CD8-positive, alpha-beta memory T cell (primary cell): Measurements from ENCODE around the gene CLIP1. TPM values are rescaled to one million over a fixed set of nuclear protein-coding genes. Genes with fewer than 3 reads are reported as not detected.
"Not testable (repeated sequence)": the region's sequence is repeated elsewhere in the genome, so short reads cannot be mapped to it uniquely, and the experiment has no call there.

ENCODE experiments used
- CTCF ChIA-PET: fragments of 350-600 bp; sonication (Branson Sonifier 250); formaldehyde crosslinking; loops from one replicate; lab custom pipeline; 2021; ENCODE audit warnings: antibody characterized with exemption; lab: Charles Lee
- POLR2A ChIA-PET: fragments of 350-600 bp; sonication (Branson Sonifier 250); formaldehyde crosslinking; loops from one replicate; lab custom pipeline; 2021; ENCODE audit warnings: antibody characterized with exemption; lab: Charles Lee
- DNase-seq, 5 donors: peaks; one replicate each; pipeline versions ENCODE4 v3.0.0 to v3.0.0-alpha.2; 2020 to 2022; ENCODE audit warnings: mixed read lengths in 1 of 5
- H3K27ac ChIP-seq: one replicate; pipeline ENCODE4 v1.7.0; 2013; ENCODE audit warnings: low read depth, mild to moderate bottlenecking, low read length, moderate library complexity
- H3K27me3 ChIP-seq: 2 replicates; pipeline ENCODE4 v1.7.0; 2013; ENCODE audit warnings: low read length, mild to moderate bottlenecking; ENCODE audit not compliant: insufficient read depth, poor library complexity, severe bottlenecking
- H3K36me3 ChIP-seq: 2 replicates; pipeline ENCODE4 v1.7.0; 2013; ENCODE audit warnings: mild to moderate bottlenecking, low read length, moderate library complexity; ENCODE audit not compliant: insufficient read depth
- H3K4me1 ChIP-seq: 2 replicates; pipeline ENCODE4 v1.7.0; 2013; ENCODE audit warnings: mild to moderate bottlenecking, low read length, moderate library complexity; ENCODE audit not compliant: insufficient read depth
- H3K4me3 ChIP-seq: 2 replicates; pipeline ENCODE4 v1.7.0; 2013; ENCODE audit warnings: mild to moderate bottlenecking, low read length
- H3K9me3 ChIP-seq: 2 replicates; pipeline ENCODE4 v1.7.0; 2013; ENCODE audit warnings: mild to moderate bottlenecking, low read length
- H3K27ac Mint-ChIP-seq, 8 donors: one replicate each; pipeline ENCODE4 v1.8.0; 2020 to 2021; ENCODE audit warnings: mixed read lengths in 8 of 8, mild to moderate bottlenecking in 6 of 8, inconsistent platforms in 3 of 8, moderate library complexity in 3 of 8
- H3K27me3 Mint-ChIP-seq, 2 donors: one replicate each; pipeline ENCODE4 v1.8.0; 2020 to 2021; ENCODE audit warnings: mixed read lengths in 2 of 2, mild to moderate bottlenecking in 1 of 2, moderate library complexity in 1 of 2
- H3K36me3 Mint-ChIP-seq, 3 donors: one replicate each; pipeline ENCODE4 v1.8.0; 2020 to 2021; ENCODE audit warnings: mixed read lengths in 3 of 3, inconsistent platforms in 1 of 3, mild to moderate bottlenecking in 1 of 3
- H3K4me1 Mint-ChIP-seq, 3 donors: one replicate each; pipeline ENCODE4 v1.8.0; 2020 to 2021; ENCODE audit warnings: mixed read lengths in 3 of 3, inconsistent platforms in 1 of 3, mild to moderate bottlenecking in 1 of 3
- H3K4me3 Mint-ChIP-seq, 7 donors: one replicate each; pipeline ENCODE4 v1.8.0; 2020 to 2021; ENCODE audit warnings: mixed read lengths in 7 of 7, mild to moderate bottlenecking in 6 of 7, moderate library complexity in 4 of 7, inconsistent platforms in 2 of 7
- H3K9me3 Mint-ChIP-seq, 5 donors: one replicate each; pipeline ENCODE4 v1.8.0; 2020 to 2022; ENCODE audit warnings: mixed read lengths in 5 of 5, mild to moderate bottlenecking in 3 of 5, moderate library complexity in 2 of 5, inconsistent platforms in 1 of 5
- polyA plus RNA-seq: library from polyadenylated mRNA; unstranded; fragments of 300-500 nt; fragmentation: Illumina TruSeq; gene quantifications from one replicate; pipeline ENCODE4 v1.2.3, GENCODE V29; 2021
- total RNA-seq, 2 experiments: library from RNA; stranded (reverse); gene quantifications; one replicate each; pipeline ENCODE4 v1.2.3, GENCODE V29; 2021

Gene CLIP1
- total and polyA plus RNA-seq, 3 experiments from 2014 or later, result 27.3 to 48.2 (median 43.9) TPM

DNA sequence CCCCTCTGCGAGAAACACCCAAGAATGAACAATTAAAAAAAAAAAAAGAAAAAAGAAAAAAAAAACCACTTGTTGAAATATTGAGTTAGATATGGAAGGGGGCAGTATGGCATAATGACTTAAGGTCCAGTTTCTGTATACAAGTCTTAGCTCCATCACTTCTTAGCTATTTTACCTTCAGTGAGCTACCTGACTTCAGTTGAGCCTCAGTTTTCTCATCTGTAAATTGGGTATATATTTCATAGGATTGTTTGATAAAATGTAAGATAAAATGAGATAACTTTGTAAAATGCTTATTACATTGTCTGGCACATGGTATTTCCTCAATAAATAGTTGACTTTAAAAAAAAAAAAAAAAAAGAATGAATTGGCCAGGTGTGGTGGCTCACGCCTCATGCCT lies 64.1 kb downstream of the CLIP1 start:
- H3K36me3 ChIP-seq, H3K27me3 ChIP-seq, H3K4me1 Mint-ChIP-seq, H3K27me3 Mint-ChIP-seq, H3K27ac ChIP-seq, DNase-seq, H3K9me3 Mint-ChIP-seq, H3K4me1 ChIP-seq, H3K4me3 ChIP-seq, POLR2A ChIA-PET, H3K9me3 ChIP-seq, H3K27ac Mint-ChIP-seq, H3K4me3 Mint-ChIP-seq: not testable (repeated sequence)
- CTCF ChIA-PET, result interaction anchor here (1.4 kb wide), 1 partner anchor 113 kb away, joined by 3 read pairs; no protein-coding TSS in a partner anchor
- H3K36me3 Mint-ChIP-seq, result peaks cover 5 to 59% (median 13%) of the 10 kb centered on the region in 3 donors

DNA sequence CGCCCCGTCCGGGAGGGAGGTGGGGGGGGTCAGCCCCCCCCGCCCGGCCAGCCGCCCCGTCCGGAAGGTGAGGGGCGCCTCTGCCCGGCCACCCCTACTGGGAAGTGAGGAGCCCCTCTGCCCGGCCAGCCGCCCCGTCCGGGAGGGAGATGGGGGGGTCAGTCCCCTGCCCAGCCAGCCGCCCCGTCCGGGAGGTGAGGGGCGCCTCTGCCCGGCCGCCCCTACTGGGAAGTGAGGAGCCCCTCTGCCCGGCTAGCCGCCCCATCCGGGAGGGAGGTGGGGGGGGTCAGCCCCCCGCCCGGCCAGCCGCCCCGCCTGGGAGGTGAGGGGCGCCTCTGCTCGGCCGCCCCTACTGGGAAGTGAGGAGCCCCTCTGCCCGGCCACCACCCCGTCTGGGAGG lies 64.9 kb downstream of the CLIP1 start:
- H3K9me3 Mint-ChIP-seq, H3K9me3 ChIP-seq, POLR2A ChIA-PET, H3K27me3 ChIP-seq, CTCF ChIA-PET, H3K4me1 ChIP-seq, H3K27ac ChIP-seq, DNase-seq, H3K27ac Mint-ChIP-seq, H3K4me3 ChIP-seq, H3K27me3 Mint-ChIP-seq, H3K4me3 Mint-ChIP-seq: not testable (repeated sequence)
- Mint-ChIP-seq H3K4me1 (peaks cover 1 to 10% (median 8%) of the 10 kb centered on the region in 3 donors), H3K36me3 (peaks cover 5 to 58% (median 13%) of the 10 kb centered on the region in 3 donors)
- H3K36me3 ChIP-seq, result peaks cover 11% of the 10 kb centered on the region

DNA sequence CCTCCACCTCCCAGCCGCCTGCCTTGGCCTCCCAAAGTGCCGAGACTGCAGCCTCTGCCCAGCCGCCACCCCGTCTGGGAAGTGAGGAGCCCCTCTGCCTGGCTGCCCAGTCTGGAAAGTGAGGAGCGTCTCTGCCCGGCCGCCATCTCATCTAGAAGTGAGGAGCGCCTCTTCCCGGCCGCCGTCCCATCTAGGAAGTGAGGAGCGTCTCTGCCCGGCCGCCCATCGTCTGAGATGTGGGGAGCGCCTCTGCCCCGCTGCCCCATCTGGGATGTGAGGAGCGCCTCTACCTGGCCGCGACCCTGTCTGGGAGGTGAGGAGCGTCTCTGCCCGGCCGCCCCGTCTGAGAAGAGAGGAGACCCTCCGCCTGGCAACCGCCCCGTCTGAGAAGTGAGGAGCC lies 65.5 kb downstream of the CLIP1 start:
- peaks cover 5 to 61% (median 16%) of the 10 kb centered on the region in 3 donors for H3K36me3 Mint-ChIP-seq
- H3K4me3 ChIP-seq, H3K27me3 ChIP-seq, H3K27ac ChIP-seq, POLR2A ChIA-PET, DNase-seq, H3K27ac Mint-ChIP-seq, H3K9me3 ChIP-seq, H3K4me3 Mint-ChIP-seq, H3K27me3 Mint-ChIP-seq, H3K4me1 ChIP-seq, H3K9me3 Mint-ChIP-seq: not testable (repeated sequence)
- CTCF ChIA-PET, result interaction anchor here (1.6 kb wide), 1 partner anchor 18 kb away, joined by 4 read pairs; no protein-coding TSS in a partner anchor
- peaks cover 1 to 14% (median 12%) of the 10 kb centered on the region in 3 donors for H3K4me1 Mint-ChIP-seq
- H3K36me3 ChIP-seq, result peaks cover 11% of the 10 kb centered on the region

DNA sequence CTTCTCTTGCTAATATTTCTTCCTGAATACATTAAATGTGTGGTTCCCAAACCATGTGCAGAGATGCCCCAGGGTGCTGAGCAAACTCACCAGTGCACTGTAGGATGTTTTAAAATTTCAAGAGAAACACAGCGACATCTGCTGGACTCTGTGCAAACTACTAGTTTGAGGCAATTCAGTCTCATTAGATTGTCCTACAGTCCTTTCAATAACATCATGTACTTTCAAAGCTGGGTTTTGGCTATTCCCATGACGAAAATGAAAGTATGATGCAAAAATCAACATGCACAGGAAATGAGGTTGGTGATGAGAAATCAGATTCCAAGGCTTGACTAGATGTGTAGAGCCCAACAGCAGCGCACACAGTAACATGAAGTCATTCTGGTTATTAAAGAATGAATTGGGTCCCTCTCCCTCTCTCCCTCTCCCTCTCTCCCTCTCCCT lies 66.3 kb downstream of the CLIP1 start:
- Mint-ChIP-seq H3K4me1 (peaks cover 1 to 14% (median 12%) of the 10 kb centered on the region in 3 donors), H3K27ac (peak overlapping the region in 1 of 8 donors; percentile 24), H3K9me3 (no peaks in the 10 kb centered on the region), H3K36me3 (peaks cover 5 to 58% (median 17%) of the 10 kb centered on the region in 3 donors), H3K4me3 (no peak overlapping the region), H3K27me3 (no peaks in the 10 kb centered on the region)
- Histone ChIP-seq H3K9me3 (no peaks in the 10 kb centered on the region), H3K27ac (no peak overlapping the region), H3K4me3 (no peak overlapping the region), H3K36me3 (peaks cover 14% of the 10 kb centered on the region), H3K27me3 (no peaks in the 10 kb centered on the region), H3K4me1 (no peaks in the 10 kb centered on the region)
- ChIA-PET CTCF (interaction anchor here (0.5 to 2.0 kb wide), 15 partner anchors 12 to 226 kb away, joined by 3 to 8 read pairs (median 4); partner anchors contain the start of gene CLIP1), POLR2A (no interaction called here)
- peak; percentile 21 to 60 (median 32) for DNase-seq

DNA sequence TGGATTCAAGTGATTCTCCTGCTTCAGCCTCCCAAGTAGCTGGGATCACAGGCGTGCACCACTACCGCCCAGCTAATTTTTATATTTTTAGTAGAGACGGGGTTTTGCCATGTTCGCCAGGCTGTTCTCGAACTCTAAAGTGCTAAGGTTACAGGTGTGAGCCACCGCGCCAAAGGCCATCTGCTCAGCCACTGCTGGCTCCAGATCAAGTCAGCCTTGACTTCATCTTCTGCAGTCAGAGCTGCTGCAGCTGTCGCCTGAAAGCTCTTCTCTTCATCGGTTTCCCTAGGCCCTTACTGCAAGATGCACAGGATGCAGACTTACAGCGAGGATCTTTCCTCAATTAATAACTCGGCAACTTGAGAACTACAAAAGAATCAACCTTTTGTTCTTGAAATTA lies 66.8 kb downstream of the CLIP1 start:
- Mint-ChIP-seq H3K27me3 (no peaks in the 10 kb centered on the region), H3K36me3 (peaks cover 5 to 58% (median 18%) of the 10 kb centered on the region in 3 donors), H3K4me3 (no peak overlapping the region), H3K27ac (no peak overlapping the region), H3K4me1 (peaks cover 1 to 14% (median 12%) of the 10 kb centered on the region in 3 donors), H3K9me3 (no peaks in the 10 kb centered on the region)
- CTCF ChIA-PET, result interaction anchor here (0.8 to 2.0 kb wide), 15 partner anchors 12 to 301 kb away, joined by 3 to 8 read pairs (median 5); no protein-coding TSS in a partner anchor
- POLR2A ChIA-PET, result no interaction called here
- no peak overlapping the region for H3K4me3 ChIP-seq
- no peaks in the 10 kb centered on the region for H3K4me1 ChIP-seq
- peaks cover 18% of the 10 kb centered on the region for H3K36me3 ChIP-seq
- H3K9me3 ChIP-seq, result no peaks in the 10 kb centered on the region
- H3K27ac ChIP-seq, result no peak overlapping the region
- no peak for DNase-seq
- no peaks in the 10 kb centered on the region for H3K27me3 ChIP-seq

DNA sequence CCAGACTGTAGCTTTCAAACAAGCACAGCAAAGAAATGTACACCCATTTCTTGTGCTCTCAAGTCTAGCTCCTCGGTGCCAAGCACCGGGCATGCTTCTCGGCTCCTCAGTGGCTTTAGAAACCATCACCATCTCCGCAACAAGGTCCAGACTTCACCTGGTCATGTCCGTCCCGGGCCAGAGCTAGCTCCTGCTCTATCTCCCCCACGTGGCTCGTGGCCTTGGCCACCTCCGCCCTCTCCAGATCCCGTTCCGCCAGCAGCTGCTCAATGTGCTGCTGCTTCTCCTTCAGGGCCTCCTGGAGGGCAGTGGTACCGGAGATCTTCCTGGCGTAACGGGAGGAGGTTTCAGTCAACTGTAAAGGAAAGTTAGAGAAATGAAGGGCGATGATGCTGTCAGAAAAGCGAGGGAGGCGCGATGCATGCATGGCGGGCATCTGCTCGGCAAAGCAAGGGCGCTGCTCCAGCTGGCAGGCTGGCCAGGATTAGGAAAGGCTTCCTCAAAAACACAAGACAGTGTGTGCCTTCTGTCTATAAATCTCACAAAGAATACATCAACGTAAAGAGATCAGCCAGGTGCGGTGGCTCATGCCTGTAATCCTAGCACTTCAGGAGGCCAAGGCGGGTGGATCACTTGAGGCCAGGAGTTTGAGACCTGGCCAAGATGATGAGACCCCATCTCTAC lies 67.4 kb downstream of the CLIP1 start:
- no peak overlapping the region for H3K4me3 Mint-ChIP-seq
- ChIA-PET CTCF (interaction anchor here (0.8 to 2.0 kb wide), 13 partner anchors 11 to 300 kb away, joined by 3 to 8 read pairs (median 5); no protein-coding TSS in a partner anchor), POLR2A (no interaction called here)
- H3K4me1 Mint-ChIP-seq, result peaks cover 1 to 14% (median 12%) of the 10 kb centered on the region in 3 donors
- no peak for DNase-seq
- no peaks in the 10 kb centered on the region for H3K27me3 ChIP-seq
- H3K27ac ChIP-seq, result no peak overlapping the region
- no peaks in the 10 kb centered on the region for H3K9me3 ChIP-seq
- H3K9me3 Mint-ChIP-seq, result no peaks in the 10 kb centered on the region
- peaks cover 18% of the 10 kb centered on the region for H3K36me3 ChIP-seq
- H3K27me3 Mint-ChIP-seq, result no peaks in the 10 kb centered on the region
- no peak overlapping the region for H3K27ac Mint-ChIP-seq
- peaks cover 5 to 60% (median 19%) of the 10 kb centered on the region in 3 donors for H3K36me3 Mint-ChIP-seq
- H3K4me3 ChIP-seq, result no peak overlapping the region
- H3K4me1 ChIP-seq, result no peaks in the 10 kb centered on the region

DNA sequence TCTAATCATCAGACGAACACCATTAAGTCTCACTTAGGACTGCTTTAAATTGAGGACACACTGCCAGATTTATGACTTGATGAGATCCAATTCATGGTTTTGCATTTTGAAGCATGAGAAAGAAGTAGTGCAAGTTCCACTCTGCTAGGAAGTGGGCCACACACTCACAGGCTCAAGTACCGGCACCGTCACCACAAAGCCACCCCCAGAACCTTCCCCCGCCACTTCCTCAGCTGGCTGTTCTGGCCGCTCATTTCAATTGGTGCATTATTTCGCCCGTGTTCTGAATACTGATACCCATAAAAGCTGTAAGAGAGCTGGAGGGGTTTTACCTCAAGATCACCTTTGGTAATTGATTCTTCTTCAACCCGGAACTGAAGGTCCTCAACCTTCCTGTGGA lies 70.1 kb downstream of the CLIP1 start:
- H3K9me3 ChIP-seq, result no peaks in the 10 kb centered on the region
- ChIA-PET CTCF (interaction anchor here (1.0 kb wide), 1 partner anchor 221 kb away, joined by 3 read pairs; no protein-coding TSS in a partner anchor), POLR2A (no interaction called here)
- H3K27me3 ChIP-seq, result no peaks in the 10 kb centered on the region
- peaks cover 1 to 14% (median 12%) of the 10 kb centered on the region in 3 donors for H3K4me1 Mint-ChIP-seq
- no peak overlapping the region for H3K27ac ChIP-seq
- peaks cover 18% of the 10 kb centered on the region for H3K36me3 ChIP-seq
- peaks cover 5 to 61% (median 20%) of the 10 kb centered on the region in 3 donors for H3K36me3 Mint-ChIP-seq
- peak overlapping the region in 6 of 8 donors; percentile 22 to 79 (median 54) for H3K27ac Mint-ChIP-seq
- peak overlapping the region in 2 of 7 donors; percentile 6 to 32 for H3K4me3 Mint-ChIP-seq
- no peak for DNase-seq
- no peak overlapping the region for H3K4me3 ChIP-seq
- no peaks in the 10 kb centered on the region for H3K9me3 Mint-ChIP-seq
- H3K4me1 ChIP-seq, result no peaks in the 10 kb centered on the region
- H3K27me3 Mint-ChIP-seq, result no peaks in the 10 kb centered on the region

DNA sequence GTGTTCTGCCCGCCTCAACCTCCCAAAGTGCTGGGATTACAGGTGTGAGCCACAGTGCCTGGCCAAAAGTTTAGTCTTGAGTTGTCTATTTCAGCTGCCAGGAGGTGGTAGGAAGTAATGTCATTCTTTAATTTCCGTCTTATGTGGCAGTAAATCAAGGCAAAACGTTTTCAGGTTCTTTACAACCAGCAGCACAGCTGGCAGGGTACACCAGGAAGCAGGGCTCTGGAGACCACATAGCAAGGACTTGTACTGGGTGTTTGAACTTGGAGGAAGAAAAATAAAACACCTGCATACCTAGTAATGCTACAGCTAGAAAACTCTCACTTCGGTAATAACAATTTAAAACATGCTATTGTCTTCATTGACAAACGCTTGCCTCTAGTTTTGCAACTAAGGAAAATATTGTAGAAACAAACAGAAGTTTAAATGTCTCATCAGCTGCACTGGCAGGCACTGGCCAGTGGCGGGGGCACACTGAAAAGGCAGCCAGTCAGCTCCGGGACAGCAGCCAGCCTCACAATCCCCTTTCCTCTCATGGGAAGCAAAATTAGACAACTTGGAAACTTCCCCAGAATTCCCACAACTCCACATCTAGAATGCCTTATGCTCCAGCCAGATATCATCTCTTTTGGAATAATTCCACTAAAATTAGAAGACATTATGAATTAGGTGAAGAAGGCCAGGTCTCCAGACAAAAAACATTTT lies 72.2 kb downstream of the CLIP1 start:
- Mint-ChIP-seq H3K9me3 (no peaks in the 10 kb centered on the region), H3K27ac (peak overlapping the region in 1 of 8 donors; percentile 72), H3K4me3 (no peak overlapping the region), H3K27me3 (no peaks in the 10 kb centered on the region), H3K4me1 (peaks cover 0 to 10% (median 6%) of the 10 kb centered on the region in 3 donors), H3K36me3 (peaks cover 0 to 56% (median 16%) of the 10 kb centered on the region in 3 donors)
- H3K4me3 ChIP-seq, result no peak overlapping the region
- DNase-seq, result no peak
- no peaks in the 10 kb centered on the region for H3K9me3 ChIP-seq
- ChIA-PET CTCF (no interaction called here), POLR2A (no interaction called here)
- no peaks in the 10 kb centered on the region for H3K27me3 ChIP-seq
- peaks cover 24% of the 10 kb centered on the region for H3K36me3 ChIP-seq
- no peak overlapping the region for H3K27ac ChIP-seq
- H3K4me1 ChIP-seq, result no peaks in the 10 kb centered on the region
